HepG2 (cell line): ENCODE results near the gene FRMD4A. TPM values are rescaled to one million over a fixed set of nuclear protein-coding genes. Genes with fewer than 3 reads are reported as not detected.

ENCODE experiments used
- ATAC-seq: fragments of 200-7000 bp; cut with Tn5 transposase; 3 replicates; pipeline ENCODE4 v1.9.1; 2020; ENCODE audit warnings: mild to moderate bottlenecking, moderate library complexity
- BruUV-seq: library from RNA; stranded (reverse); fragments of 400-500 nt; replicated peaks from 2 replicates; lab custom pipeline; 2021; lab: Mats Ljungman, UMichigan
- CTCF ChIA-PET: fragments of 300-600 bp; formaldehyde crosslinking; extraction: SDS; loops from one replicate; lab custom pipeline; 2021; ENCODE audit warnings: low total read pairs, inconsistent platforms, low intra/inter-chr PET ratio; lab: Yijun Ruan, JAX
- POLR2A ChIA-PET: fragments of 350-600 bp; sonication (Branson Sonifier 250); formaldehyde crosslinking; loops from one replicate; lab custom pipeline; 2020; ENCODE audit warnings: antibody characterized with exemption, inconsistent platforms; lab: Yijun Ruan, JAX
- DNase-seq: peaks from one replicate; pipeline ENCODE4 v3.0.0-alpha.2; 2015; ENCODE audit warnings: low spot score
- FAIRE-seq: peaks from 3 replicates; lab custom pipeline; 2011; peaks lifted over from hg19 to GRCh38; lab: Jason Lieb, UNC
- H2AFZ ChIP-seq: one replicate; pipeline ENCODE4 v1.6.1; 2011; ENCODE audit warnings: low read length, inconsistent platforms
- H3K27ac ChIP-seq: fragments of 300-600 bp; 3 replicates; pipeline ENCODE4 v1.8.0; 2011; ENCODE audit warnings: mixed run types, mild to moderate bottlenecking, mixed read lengths, low read length, inconsistent platforms; ENCODE audit not compliant: insufficient read depth; ENCODE audit errors: extremely low read length
- H3K27me3 ChIP-seq, 2 experiments: fragments of 200-600 bp in 1 of 2; 2 replicates in 1 of 2; 3 replicates in 1 of 2; pipeline versions ENCODE4 v1.6.0 to v1.8.0; 2011; ENCODE audit warnings: low read length in 2 of 2, mild to moderate bottlenecking in 2 of 2, moderate library complexity in 2 of 2, inconsistent platforms in 1 of 2; ENCODE audit not compliant: insufficient read depth in 2 of 2, control insufficient read depth in 1 of 2
- H3K36me3 ChIP-seq, 2 experiments: fragments of 200-600 bp in 1 of 2; replicated peaks in 1 of 2; 2 replicates in 1 of 2; 3 replicates in 1 of 2; pipeline versions ENCODE4 v1.5.1 to v1.8.0; 2011; ENCODE audit warnings: low read length in 2 of 2, inconsistent platforms in 1 of 2; ENCODE audit not compliant: insufficient read depth in 2 of 2, control insufficient read depth in 1 of 2
- H3K4me1 ChIP-seq: 2 replicates; pipeline ENCODE4 v1.5.1; 2012; ENCODE audit warnings: low read length, inconsistent platforms; ENCODE audit not compliant: insufficient read depth
- H3K4me2 ChIP-seq: 2 replicates; pipeline ENCODE4 v1.6.0; 2011; ENCODE audit warnings: low read depth, low read length, inconsistent platforms
- H3K4me3 ChIP-seq, 3 experiments: fragments of 200-600 bp in 1 of 3; sonication (generic), shearing (Covaris generic) in 1 of 3; replicated peaks in 1 of 3; 2 replicates each; pipeline ENCODE4 v1.5.1; 2011 to 2016; ENCODE audit warnings: low read length in 3 of 3, inconsistent platforms in 2 of 3, low read depth in 2 of 3, mild to moderate bottlenecking in 2 of 3, control low read depth in 1 of 3, mixed read lengths in 1 of 3; ENCODE audit not compliant: insufficient read depth in 1 of 3
- H3K79me2 ChIP-seq: one replicate; pipeline ENCODE4 v1.6.1; 2011; ENCODE audit warnings: low read length, inconsistent platforms; ENCODE audit not compliant: insufficient read depth
- H3K9ac ChIP-seq: 2 replicates; pipeline ENCODE4 v1.6.0; 2011; ENCODE audit warnings: mild to moderate bottlenecking, low read depth, low read length, inconsistent platforms; ENCODE audit not compliant: insufficient read depth
- H3K9me3 ChIP-seq: 2 replicates; pipeline ENCODE4 v1.5.1; 2012; ENCODE audit warnings: mild to moderate bottlenecking, low read length
- H4K20me1 ChIP-seq: 2 replicates; pipeline ENCODE4 v1.6.0; 2011; ENCODE audit warnings: inconsistent platforms, mild to moderate bottlenecking, low read length, moderate library complexity; ENCODE audit not compliant: insufficient read depth
- AHDC1 ChIP-seq: sonication (generic); formaldehyde crosslinking; IDR thresholded peaks from 2 replicates; pipeline ENCODE4 v1.5.1; 2020; ENCODE audit warnings: mild to moderate bottlenecking, missing genetic modification reagents, borderline replicate concordance
- EZH2 ChIP-seq: conservative IDR thresholded peaks from 2 replicates; pipeline ENCODE4 v1.6.1; 2012; ENCODE audit warnings: mild to moderate bottlenecking, low read depth, low read length, moderate library complexity
- WGBS: methylation state at CpG from one replicate; pipeline ENCODE4 v1.1.6; 2017; ENCODE audit warnings: low lambda C conversion rate; 5-methylcytosine and 5-hydroxymethylcytosine counted together
- in situ Hi-C: cut with HindIII; loops from 2 replicates; pipeline ENCODE4 v1.10.0; 2017; ENCODE audit warnings: low pct_unique_long_range_greater_than_20kb; ENCODE audit not compliant: extremely low pct_ligation_motif_present
- intact Hi-C: fragments of 100-400 bp; cut with micrococcal nuclease; formaldehyde crosslinking; loops from one replicate; pipeline ENCODE4 v1.10.0; 2022; ENCODE audit not compliant: unreplicated experiment
- polyA plus RNA-seq, 8 experiments: library from polyadenylated mRNA; depleted of rRNA in 3 of 8; stranded (reverse) in 7 of 8; unstranded in 1 of 8; fragments of >200 nt; fragmentation: Illumina TruSeq in 4 of 8; extraction: Trizol in 4 of 8; gene quantifications; 2 replicates each; pipeline versions ENCODE4 v1.2.1 to v1.2.3, GENCODE V29; 2011 to 2016; ENCODE audit warnings: low read depth in 4 of 8, missing spikeins in 1 of 8, mixed read lengths in 1 of 8; ENCODE audit not compliant: insufficient read depth in 1 of 8
- total RNA-seq, 5 experiments: library from RNA; depleted of rRNA; stranded (reverse); fragments of >200 nt; fragmentation: Illumina TruSeq; extraction: Trizol; gene quantifications; 2 replicates each; pipeline ENCODE4 v1.2.3, GENCODE V29; 2016; ENCODE audit warnings: low read depth in 1 of 5

FRMD4A gene
- total and polyA plus RNA-seq, 2 of the 13 experiments (the other 11 are each of a cell fraction or from before 2014, with no cell fraction given) = 0.09 to 0.26 TPM

DNA sequence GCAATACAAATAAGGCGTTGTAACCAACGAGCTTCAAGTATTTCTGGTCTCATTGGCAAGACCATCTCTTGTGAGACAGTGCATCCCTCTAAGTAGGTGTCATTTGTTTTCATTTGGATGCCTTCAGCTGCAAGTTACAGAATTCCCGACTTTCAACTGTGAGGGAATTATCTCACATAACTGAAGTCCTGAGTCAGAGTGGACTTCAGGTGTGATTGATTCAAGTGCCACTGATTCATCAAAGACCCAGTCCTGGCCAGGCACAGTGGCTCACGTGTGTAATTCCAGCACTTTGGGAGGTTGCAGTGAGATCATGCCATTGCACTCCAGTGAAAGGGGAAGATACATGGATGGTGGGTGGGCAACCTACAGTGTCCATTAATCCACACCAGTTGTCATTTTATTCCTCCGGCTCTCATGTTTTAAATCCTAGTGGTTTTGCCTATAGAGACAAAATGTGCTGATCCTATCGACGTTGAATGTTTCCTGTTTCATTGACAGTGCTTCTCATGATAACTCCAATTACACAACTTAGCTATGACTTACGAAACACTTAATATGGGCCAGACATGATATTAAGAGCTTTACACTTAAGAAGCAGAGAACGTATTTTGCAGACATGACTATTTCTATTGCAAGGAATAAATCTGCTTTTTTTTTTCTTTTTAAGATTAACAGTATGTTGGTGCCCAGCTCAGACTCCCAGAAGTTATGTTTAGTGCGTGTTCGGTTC, 268.0 kb downstream of the FRMD4A start:
- Histone ChIP-seq H2AFZ (no peak overlapping the region), H3K4me2 (no peak overlapping the region), H3K4me1 (no peaks in the 10 kb centered on the region), H3K9me3 (no peaks in the 10 kb centered on the region), H3K79me2 (no peaks in the 10 kb centered on the region), H3K36me3 (no peaks in the 10 kb centered on the region), H4K20me1 (no peaks in the 10 kb centered on the region), H3K9ac (no peak overlapping the region), H3K27ac (no peak overlapping the region), H3K27me3 (peaks cover 0 to 19% of the 10 kb centered on the region in 2 experiments; a peak in 2 of 5 replicates), H3K4me3 (no peak overlapping the region)
- intact Hi-C loops = no loop called here
- WGBS = 13% methylated on average over 10 of the region's 11 CpGs
- ChIA-PET CTCF (no interaction called here), POLR2A (no interaction called here)
- BruUV-seq = no TSS peak
- TF ChIP-seq EZH2 = 0 out of 2 replicates have a peak, but pooled peaks have one; percentile 60
- no peak for TF ChIP-seq AHDC1
- DNase-seq (no peak), ATAC-seq (no peak), FAIRE-seq (no peak)
- in situ Hi-C loops = no loop called here
